ENCODE measurements around the gene ATP8B2. TPM values are rescaled to one million over a fixed set of nuclear protein-coding genes. Genes with fewer than 3 reads are reported as not detected.

Gene ATP8B2
- total RNA-seq, 2 donors from 2014 or later = 34.1 to 41.5 TPM

GRCh38 chr1:154288661-154289060 lies 36.7 kb upstream of the ATP8B2 start:
- Mint-ChIP-seq H3K9me3 (peaks cover 16% of the 10 kb centered on the region), H3K27ac (no peak overlapping the region), H3K27me3 (ENCODE audit: insufficient read depth) (no peaks in the 10 kb centered on the region), H3K4me3 (no peak overlapping the region), H3K4me1 (peaks cover 10% of the 10 kb centered on the region), H3K36me3 (ENCODE audit: low read depth) (no peaks in the 10 kb centered on the region)
- no peak for TF ChIP-seq CTCF (conservative IDR thresholded peaks at IDR 0.05)
- no peak for DNase-seq
- H3K36me3 ChIP-seq (ENCODE audit: control insufficient read depth, insufficient read depth, low read length) = no peaks in the 10 kb centered on the region
- no peaks in the 10 kb centered on the region for H3K27me3 ChIP-seq (ENCODE audit: control insufficient read depth, insufficient read depth, low read length, poor library complexity, severe bottlenecking)
- H3K4me3 ChIP-seq (ENCODE audit: low read length) = peak overlapping the region; percentile 32
- H3K4me1 ChIP-seq (ENCODE audit: control insufficient read depth, insufficient read depth, low read length) = peaks cover 5% of the 10 kb centered on the region
- no peaks in the 10 kb centered on the region for H3K9me3 ChIP-seq (ENCODE audit: control insufficient read depth, low read length)
- H3K9ac ChIP-seq (ENCODE audit: extremely low read depth, low read length, poor library complexity, severe bottlenecking) = no peak overlapping the region
- H3K27ac ChIP-seq (ENCODE audit: low read depth, low read length) = no peak overlapping the region
- 89 to 92% methylated on average over 3 of the region's 3 CpGs for WGBS, 2 experiments (ENCODE audit: insufficient coverage in 1 of 2, insufficient read length in 1 of 2)

- 80 to 92% methylated on average over 1 of the region's 1 CpG for WGBS, 2 experiments (ENCODE audit: insufficient coverage in 1 of 2, insufficient read length in 1 of 2)
- Histone ChIP-seq H3K9me3 (ENCODE audit: control insufficient read depth, low read length) (peaks cover 14% of the 10 kb centered on the region), H3K27me3 (ENCODE audit: control insufficient read depth, insufficient read depth, low read length, poor library complexity, severe bottlenecking) (no peaks in the 10 kb centered on the region), H3K4me1 (ENCODE audit: control insufficient read depth, insufficient read depth, low read length) (peaks cover 5% of the 10 kb centered on the region), H3K27ac (ENCODE audit: low read depth, low read length) (no peak overlapping the region), H3K4me3 (ENCODE audit: low read length) (no peak overlapping the region), H3K9ac (ENCODE audit: extremely low read depth, low read length, poor library complexity, severe bottlenecking) (no peak overlapping the region), H3K36me3 (ENCODE audit: control insufficient read depth, insufficient read depth, low read length) (no peaks in the 10 kb centered on the region)
- peaks cover 10% of the 10 kb centered on the region for H3K4me1 Mint-ChIP-seq
- H3K9me3 Mint-ChIP-seq = peaks cover 30% of the 10 kb centered on the region
- H3K27ac Mint-ChIP-seq = no peak overlapping the region
- no peak for TF ChIP-seq CTCF (conservative IDR thresholded peaks at IDR 0.05)
- H3K36me3 Mint-ChIP-seq (ENCODE audit: low read depth) = peaks cover 3% of the 10 kb centered on the region
- no peaks in the 10 kb centered on the region for H3K27me3 Mint-ChIP-seq (ENCODE audit: insufficient read depth)
- no peak overlapping the region for H3K4me3 Mint-ChIP-seq
- DNase-seq = no peak
Observed at GRCh38 chr1:154290921-154291320, 34.4 kb upstream of the ATP8B2 start.

GRCh38 chr1:154295408-154296235 lies 29.7 kb upstream of the ATP8B2 start:
- peaks cover 1% of the 10 kb centered on the region for H3K4me1 Mint-ChIP-seq
- WGBS, 2 experiments (ENCODE audit: insufficient coverage in 1 of 2, insufficient read length in 1 of 2) = 75 to 82% methylated on average over 7 to 8 of the region's 8 CpGs
- Histone ChIP-seq H3K9ac (ENCODE audit: extremely low read depth, low read length, poor library complexity, severe bottlenecking) (no peak overlapping the region), H3K36me3 (ENCODE audit: control insufficient read depth, insufficient read depth, low read length) (no peaks in the 10 kb centered on the region), H3K4me1 (ENCODE audit: control insufficient read depth, insufficient read depth, low read length) (peaks cover 5% of the 10 kb centered on the region), H3K9me3 (ENCODE audit: control insufficient read depth, low read length) (peaks cover 15% of the 10 kb centered on the region), H3K27ac (ENCODE audit: low read depth, low read length) (no peak overlapping the region), H3K27me3 (ENCODE audit: control insufficient read depth, insufficient read depth, low read length, poor library complexity, severe bottlenecking) (no peaks in the 10 kb centered on the region), H3K4me3 (ENCODE audit: low read length) (no peak overlapping the region)
- peaks cover 3% of the 10 kb centered on the region for H3K36me3 Mint-ChIP-seq (ENCODE audit: low read depth)
- H3K4me3 Mint-ChIP-seq = no peak overlapping the region
- H3K9me3 Mint-ChIP-seq = peaks cover 33% of the 10 kb centered on the region
- no peak for DNase-seq
- no peaks in the 10 kb centered on the region for H3K27me3 Mint-ChIP-seq (ENCODE audit: insufficient read depth)
- no peak overlapping the region for H3K27ac Mint-ChIP-seq
- TF ChIP-seq CTCF (conservative IDR thresholded peaks at IDR 0.05) = no peak
